ENCODE measurements around the gene CLDN34.

CLDN34 gene

DNA sequence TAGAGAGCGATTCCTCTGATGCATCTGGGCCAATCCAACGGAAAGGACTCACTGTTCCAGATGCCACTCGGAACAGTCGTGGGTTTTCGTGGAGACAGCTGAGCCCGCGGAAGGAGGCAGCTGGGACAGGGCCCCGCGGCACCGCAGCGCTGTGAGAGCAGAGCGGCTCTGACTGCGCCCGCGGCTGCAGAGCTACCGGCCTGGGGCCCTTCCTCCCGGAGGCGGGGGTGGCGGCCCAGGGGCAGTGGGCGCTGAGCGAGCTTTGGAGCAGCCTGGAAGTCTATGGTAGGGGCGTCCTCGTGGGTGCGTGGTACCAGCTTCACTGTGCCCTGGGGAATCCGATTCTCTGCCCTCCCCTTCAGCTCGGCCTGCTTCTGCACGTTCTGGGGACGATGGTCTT is 24.9 kb downstream of the CLDN34 start:
- Histone ChIP-seq H3K9ac (ENCODE audit: low read length) (no peak overlapping the region), H3K36me3 (ENCODE audit: low read length) (no peaks in the 10 kb centered on the region), H3F3A (ENCODE audit: insufficient read depth) (no peaks in the 10 kb centered on the region), H3K9me3 (ENCODE audit: insufficient read depth, low read length) (no peaks in the 10 kb centered on the region), H2AFZ (ENCODE audit: low read depth, low read length, severe bottlenecking) (no peak overlapping the region), H3K9me2 (replicated peaks; ENCODE audit: insufficient read depth, low read length) (no peaks in the 10 kb centered on the region), H4K20me1 (ENCODE audit: low read depth, low read length) (no peaks in the 10 kb centered on the region), H3K27ac (ENCODE audit: low read depth, low read length) (no peak overlapping the region), H3K4me2 (ENCODE audit: low read depth, low read length, poor library complexity, severe bottlenecking) (no peak overlapping the region), H3K27me3 (ENCODE audit: low read length) (no peaks in the 10 kb centered on the region), H3K79me2 (ENCODE audit: insufficient read depth, low read length) (no peaks in the 10 kb centered on the region), H3K4me3 (ENCODE audit: insufficient read depth, low read length, poor library complexity, severe bottlenecking) (no peak overlapping the region)
- TF ChIP-seq, protein P1, sequence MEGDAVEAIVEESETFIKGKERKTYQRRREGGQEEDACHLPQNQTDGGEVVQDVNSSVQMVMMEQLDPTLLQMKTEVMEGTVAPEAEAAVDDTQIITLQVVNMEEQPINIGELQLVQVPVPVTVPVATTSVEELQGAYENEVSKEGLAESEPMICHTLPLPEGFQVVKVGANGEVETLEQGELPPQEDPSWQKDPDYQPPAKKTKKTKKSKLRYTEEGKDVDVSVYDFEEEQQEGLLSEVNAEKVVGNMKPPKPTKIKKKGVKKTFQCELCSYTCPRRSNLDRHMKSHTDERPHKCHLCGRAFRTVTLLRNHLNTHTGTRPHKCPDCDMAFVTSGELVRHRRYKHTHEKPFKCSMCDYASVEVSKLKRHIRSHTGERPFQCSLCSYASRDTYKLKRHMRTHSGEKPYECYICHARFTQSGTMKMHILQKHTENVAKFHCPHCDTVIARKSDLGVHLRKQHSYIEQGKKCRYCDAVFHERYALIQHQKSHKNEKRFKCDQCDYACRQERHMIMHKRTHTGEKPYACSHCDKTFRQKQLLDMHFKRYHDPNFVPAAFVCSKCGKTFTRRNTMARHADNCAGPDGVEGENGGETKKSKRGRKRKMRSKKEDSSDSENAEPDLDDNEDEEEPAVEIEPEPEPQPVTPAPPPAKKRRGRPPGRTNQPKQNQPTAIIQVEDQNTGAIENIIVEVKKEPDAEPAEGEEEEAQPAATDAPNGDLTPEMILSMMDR (IDR thresholded peaks at IDR 0.05; ENCODE audit: insufficient read depth, low read length, poor library complexity, severe bottlenecking): no peak
- no peak for TF ChIP-seq EZH2phosphoT487 (conservative IDR thresholded peaks at IDR 0.05; ENCODE audit: low read length)

- Histone ChIP-seq H3K4me2 (ENCODE audit: low read depth, low read length, poor library complexity, severe bottlenecking) (no peak overlapping the region), H3K79me2 (ENCODE audit: insufficient read depth, low read length) (no peaks in the 10 kb centered on the region)
Observed at GRCh38 chrX:9992724-9993123, 25.6 kb downstream of the CLDN34 start.

GRCh38 chrX:9995855-9996339 is 28.7 kb downstream of the CLDN34 start:
- H3F3A ChIP-seq (ENCODE audit: insufficient read depth): no peaks in the 10 kb centered on the region
- H3K9ac ChIP-seq (ENCODE audit: low read length): no peak overlapping the region
- no peaks in the 10 kb centered on the region for H3K79me2 ChIP-seq (ENCODE audit: insufficient read depth, low read length)
- no peak overlapping the region for H2AFZ ChIP-seq (ENCODE audit: low read depth, low read length, severe bottlenecking)
- H3K4me2 ChIP-seq (ENCODE audit: low read depth, low read length, poor library complexity, severe bottlenecking): no peak overlapping the region
- no peak overlapping the region for H3K27ac ChIP-seq (ENCODE audit: low read depth, low read length)
- H3K9me2 ChIP-seq (replicated peaks; ENCODE audit: insufficient read depth, low read length): no peaks in the 10 kb centered on the region
- no peaks in the 10 kb centered on the region for H3K9me3 ChIP-seq (ENCODE audit: insufficient read depth, low read length)
- H3K36me3 ChIP-seq (ENCODE audit: low read length): no peaks in the 10 kb centered on the region
- H3K4me3 ChIP-seq (ENCODE audit: insufficient read depth, low read length, poor library complexity, severe bottlenecking): no peak overlapping the region
- no peaks in the 10 kb centered on the region for H4K20me1 ChIP-seq (ENCODE audit: low read depth, low read length)
- TF ChIP-seq EZH2phosphoT487 (conservative IDR thresholded peaks at IDR 0.05; ENCODE audit: low read length): no peak
- TF ChIP-seq, protein P1 (IDR thresholded peaks at IDR 0.05; ENCODE audit: insufficient read depth, low read length, poor library complexity, severe bottlenecking): peak; percentile 72
- no peaks in the 10 kb centered on the region for H3K27me3 ChIP-seq (ENCODE audit: low read length)

More at GRCh38 chrX:9992724-9993123, 25.6 kb downstream of the CLDN34 start:
- no peaks in the 10 kb centered on the region for H3K27me3 ChIP-seq (ENCODE audit: low read length)
- no peaks in the 10 kb centered on the region for H3F3A ChIP-seq (ENCODE audit: insufficient read depth)
- H3K27ac ChIP-seq (ENCODE audit: low read depth, low read length): no peak overlapping the region
- no peaks in the 10 kb centered on the region for H4K20me1 ChIP-seq (ENCODE audit: low read depth, low read length)
- TF ChIP-seq, protein P1 (IDR thresholded peaks at IDR 0.05; ENCODE audit: insufficient read depth, low read length, poor library complexity, severe bottlenecking): no peak
- no peak for TF ChIP-seq EZH2phosphoT487 (conservative IDR thresholded peaks at IDR 0.05; ENCODE audit: low read length)
- no peak overlapping the region for H2AFZ ChIP-seq (ENCODE audit: low read depth, low read length, severe bottlenecking)
- no peaks in the 10 kb centered on the region for H3K9me2 ChIP-seq (replicated peaks; ENCODE audit: insufficient read depth, low read length)
- no peak overlapping the region for H3K9ac ChIP-seq (ENCODE audit: low read length)
- H3K4me3 ChIP-seq (ENCODE audit: insufficient read depth, low read length, poor library complexity, severe bottlenecking): no peak overlapping the region
- H3K36me3 ChIP-seq (ENCODE audit: low read length): no peaks in the 10 kb centered on the region
- H3K9me3 ChIP-seq (ENCODE audit: insufficient read depth, low read length): no peaks in the 10 kb centered on the region
